ENCODE measurements around the gene PTPRG. TPM values are rescaled to one million over a fixed set of nuclear protein-coding genes. Genes with fewer than 3 reads are reported as not detected.

PTPRG gene
- total RNA-seq, 4 donors from 2014 or later: 51.9 to 56.8 (median 54.4) TPM

GRCh38 chr3:61615643-61616042 is 54.3 kb downstream of the PTPRG start:
- Histone ChIP-seq H3K4me3 (no peak overlapping the region), H3K9me3 (no peaks in the 10 kb centered on the region), H3K4me1 (peaks cover 16 to 37% (median 22%) of the 10 kb centered on the region in 4 donors), H3K27ac (replicated peaks in 1 of 4) (peak overlapping the region in 3 of 4 donors; percentile 31 to 44 (median 41)), H3K27me3 (no peaks in the 10 kb centered on the region), H3K36me3 (no peaks in the 10 kb centered on the region)
- no peak for DNase-seq (ENCODE audit: extremely low spot score)
- WGBS: 95% methylated on average over 4 of the region's 4 CpGs
- peak; percentile 32 to 50 for TF ChIP-seq POLR2AphosphoS5 (IDR thresholded peaks at IDR 0.05)
- no peak for TF ChIP-seq POLR2A (IDR thresholded peaks at IDR 0.05; ENCODE audit: low read depth)
- intact Hi-C loops (cut with DNase I): no loop called here

DNA sequence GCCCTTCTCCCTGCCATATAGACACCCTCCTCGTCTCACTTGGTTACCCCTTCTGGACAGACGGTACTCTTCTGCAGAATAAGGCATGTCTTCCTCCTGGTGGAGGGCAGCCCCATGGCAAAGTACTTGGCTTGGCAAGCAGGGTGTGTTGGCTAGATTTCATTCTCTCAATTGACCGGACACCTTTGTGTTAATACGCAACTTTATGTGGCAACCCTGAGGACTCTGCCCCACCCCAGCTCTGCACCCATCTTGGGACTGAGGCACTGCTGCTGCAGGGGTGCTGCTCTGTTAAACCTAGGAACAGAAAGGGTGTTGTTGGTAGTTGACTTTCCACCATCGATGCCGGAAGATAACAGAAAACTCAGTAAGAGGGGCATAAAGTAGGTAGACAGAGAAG is 55.2 kb downstream of the PTPRG start:
- DNase-seq (ENCODE audit: extremely low spot score): no peak
- Histone ChIP-seq H3K9me3 (no peaks in the 10 kb centered on the region), H3K36me3 (no peaks in the 10 kb centered on the region), H3K27ac (replicated peaks in 1 of 4) (peak overlapping the region in 2 of 4 donors; percentile 10 to 44), H3K4me3 (no peak overlapping the region), H3K4me1 (peaks cover 16 to 37% (median 22%) of the 10 kb centered on the region in 4 donors), H3K27me3 (no peaks in the 10 kb centered on the region)
- no peak for TF ChIP-seq CTCF (IDR thresholded peaks at IDR 0.05)
- no peak for TF ChIP-seq POLR2AphosphoS5 (IDR thresholded peaks at IDR 0.05)
- TF ChIP-seq POLR2A (IDR thresholded peaks at IDR 0.05; ENCODE audit: low read depth): no peak
- no peak for TF ChIP-seq EP300 (IDR thresholded peaks at IDR 0.05)
- intact Hi-C loops (cut with DNase I): no loop called here
- 95% methylated on average over 6 of the region's 6 CpGs for WGBS

GRCh38 chr3:61617041-61617440 is 55.7 kb downstream of the PTPRG start:
- Histone ChIP-seq H3K36me3 (no peaks in the 10 kb centered on the region), H3K27me3 (no peaks in the 10 kb centered on the region), H3K4me1 (peaks cover 13 to 34% (median 21%) of the 10 kb centered on the region in 4 donors), H3K27ac (replicated peaks in 1 of 4) (peak overlapping the region in 3 of 4 donors; percentile 15 to 44 (median 43)), H3K4me3 (no peak overlapping the region), H3K9me3 (no peaks in the 10 kb centered on the region)
- DNase-seq (ENCODE audit: extremely low spot score): no peak
- TF ChIP-seq POLR2A (IDR thresholded peaks at IDR 0.05; ENCODE audit: low read depth) (no peak), EP300 (IDR thresholded peaks at IDR 0.05) (no peak), POLR2AphosphoS5 (IDR thresholded peaks at IDR 0.05) (no peak), CTCF (IDR thresholded peaks at IDR 0.05) (no peak)
- intact Hi-C loops (cut with DNase I): no loop called here
- WGBS: 71% methylated on average over 4 of the region's 4 CpGs

GRCh38 chr3:61617651-61618050 is 56.3 kb downstream of the PTPRG start:
- H3K27ac ChIP-seq (replicated peaks in 1 of 4): peak overlapping the region in 2 of 4 donors; percentile 15 to 43
- no peaks in the 10 kb centered on the region for H3K27me3 ChIP-seq
- H3K9me3 ChIP-seq: no peaks in the 10 kb centered on the region
- intact Hi-C loops (cut with DNase I): no loop called here
- WGBS: 83% methylated on average over 6 of the region's 6 CpGs
- no peak overlapping the region for H3K4me3 ChIP-seq
- TF ChIP-seq POLR2A (IDR thresholded peaks at IDR 0.05; ENCODE audit: low read depth) (no peak), CTCF (IDR thresholded peaks at IDR 0.05) (no peak), POLR2AphosphoS5 (IDR thresholded peaks at IDR 0.05) (no peak), EP300 (IDR thresholded peaks at IDR 0.05) (no peak)
- DNase-seq (ENCODE audit: extremely low spot score): no peak
- H3K4me1 ChIP-seq: peaks cover 8 to 28% (median 19%) of the 10 kb centered on the region in 4 donors
- H3K36me3 ChIP-seq: no peaks in the 10 kb centered on the region

DNA sequence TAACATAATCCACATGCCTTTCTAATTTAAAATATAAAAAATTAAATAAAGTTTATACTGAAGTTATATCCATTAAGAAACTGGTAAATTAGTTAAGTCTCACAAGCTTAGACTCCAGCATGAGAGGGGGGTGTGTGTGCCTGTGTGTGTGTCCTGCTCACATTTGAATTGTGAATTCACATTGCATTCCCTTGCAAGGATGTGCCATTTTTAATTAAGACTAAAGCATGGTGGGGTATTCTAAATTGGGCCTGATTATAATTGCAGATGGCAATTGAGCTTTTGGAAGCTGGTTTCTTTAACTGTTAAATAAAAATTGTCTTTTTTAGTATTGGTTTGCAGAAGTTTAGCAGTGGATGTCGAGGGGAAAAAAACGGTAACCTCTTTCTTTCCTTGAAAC is 56.9 kb downstream of the PTPRG start:
- WGBS: 89% methylated on average over 2 of the region's 2 CpGs
- Histone ChIP-seq H3K4me3 (no peak overlapping the region), H3K4me1 (peaks cover 8 to 28% (median 16%) of the 10 kb centered on the region in 4 donors)

More for the DNA sequence above, 56.9 kb downstream of the PTPRG start:
- intact Hi-C loops (cut with DNase I): no loop called here
- Histone ChIP-seq H3K27ac (replicated peaks in 1 of 4) (no peak overlapping the region), H3K9me3 (no peaks in the 10 kb centered on the region), H3K27me3 (no peaks in the 10 kb centered on the region), H3K36me3 (no peaks in the 10 kb centered on the region)
- no peak for DNase-seq (ENCODE audit: extremely low spot score)
- TF ChIP-seq POLR2AphosphoS5 (IDR thresholded peaks at IDR 0.05) (no peak), CTCF (IDR thresholded peaks at IDR 0.05) (no peak), POLR2A (IDR thresholded peaks at IDR 0.05; ENCODE audit: low read depth) (no peak), EP300 (IDR thresholded peaks at IDR 0.05) (no peak)

Measured in esophagus muscularis mucosa (tissue), 4 donors.